Endodermal cell (in vitro differentiated cells): ENCODE measurements around the gene SECISBP2L. TPM values are rescaled to one million over a fixed set of nuclear protein-coding genes. Genes with fewer than 3 reads are reported as not detected.
"Not testable (repeated sequence)": the region's sequence is repeated elsewhere in the genome, so short reads cannot be mapped to it uniquely, and the experiment has no call there.

Experiments used
- DNase-seq: peaks from one replicate; pipeline ENCODE4 v3.0.0-alpha.2; 2017
- H3K27ac ChIP-seq: 2 replicates; pipeline ENCODE4 v1.5.1; 2013; ENCODE audit warnings: mild to moderate bottlenecking, low read depth, low read length, moderate library complexity
- H3K27me3 ChIP-seq: 2 replicates; pipeline ENCODE4 v1.6.1; 2013; ENCODE audit warnings: mild to moderate bottlenecking, low read length, moderate library complexity; ENCODE audit not compliant: insufficient read depth, control insufficient read depth, poor library complexity, severe bottlenecking
- H3K36me3 ChIP-seq: 2 replicates; pipeline ENCODE4 v1.7.0; 2013; ENCODE audit warnings: mild to moderate bottlenecking, low read length, moderate library complexity; ENCODE audit not compliant: control insufficient read depth, insufficient read depth
- H3K4me1 ChIP-seq: one replicate; pipeline ENCODE4 v1.7.0; 2013; ENCODE audit warnings: low read length; ENCODE audit not compliant: control insufficient read depth, insufficient read depth
- H3K4me3 ChIP-seq: 2 replicates; pipeline ENCODE4 v1.5.1; 2013; ENCODE audit warnings: mild to moderate bottlenecking, low read length, moderate library complexity
- H3K9ac ChIP-seq: 2 replicates; pipeline ENCODE4 v1.6.1; 2013; ENCODE audit warnings: mild to moderate bottlenecking, low read length, moderate library complexity; ENCODE audit not compliant: poor library complexity, severe bottlenecking; ENCODE audit errors: extremely low read depth
- H3K9me3 ChIP-seq: 2 replicates; pipeline ENCODE4 v1.6.1; 2013; ENCODE audit warnings: mild to moderate bottlenecking, low read length, moderate library complexity; ENCODE audit not compliant: control insufficient read depth
- H3K27ac Mint-ChIP-seq: 2 replicates; pipeline ENCODE4 v1.8.0; 2020; ENCODE audit warnings: mixed read lengths
- H3K27me3 Mint-ChIP-seq: 2 replicates; pipeline ENCODE4 v1.8.0; 2021; ENCODE audit warnings: mild to moderate bottlenecking, mixed read lengths; ENCODE audit not compliant: insufficient read depth
- H3K36me3 Mint-ChIP-seq: 2 replicates; pipeline ENCODE4 v1.8.0; 2020; ENCODE audit warnings: low read depth, mixed read lengths
- H3K4me1 Mint-ChIP-seq: 2 replicates; pipeline ENCODE4 v1.8.0; 2020; ENCODE audit warnings: mixed read lengths
- H3K4me3 Mint-ChIP-seq: 2 replicates; pipeline ENCODE4 v1.8.0; 2020; ENCODE audit warnings: mild to moderate bottlenecking, moderate library complexity, mixed read lengths
- H3K9me3 Mint-ChIP-seq: 2 replicates; pipeline ENCODE4 v1.8.0; 2020; ENCODE audit warnings: mild to moderate bottlenecking, mixed read lengths
- WGBS, 2 experiments: methylation state at CpG; one replicate each; pipeline versions ENCODE4 v1.1.5 to v1.1.7; 2013; ENCODE audit warnings: missing lambda C conversion rate in 2 of 2, mixed read lengths in 1 of 2; ENCODE audit not compliant: insufficient coverage in 1 of 2, insufficient read length in 1 of 2; 5-methylcytosine and 5-hydroxymethylcytosine counted together
- total RNA-seq, 2 donors: library from RNA; stranded (reverse); fragmentation: NEBNext Ultra II Directional in 1 of 2; extraction: Animal tissue kit (Norgen Biotek cat#: 25700) in 1 of 2; gene quantifications; 2 replicates in 1 of 2; 3 replicates in 1 of 2; pipeline ENCODE4 v1.2.1, GENCODE V29; 2021
- TF ChIP-seq, protein P1 (sequence below): fragments of 200-600 bp; sonication (generic); conservative IDR thresholded peaks from 2 replicates; pipeline ENCODE4 v1.5.0; 2021; ENCODE audit warnings: antibody characterized with exemption, mild to moderate bottlenecking

SECISBP2L gene
- total RNA-seq, 2 donors from 2014 or later = 49.4 to 51.0 TPM

DNA sequence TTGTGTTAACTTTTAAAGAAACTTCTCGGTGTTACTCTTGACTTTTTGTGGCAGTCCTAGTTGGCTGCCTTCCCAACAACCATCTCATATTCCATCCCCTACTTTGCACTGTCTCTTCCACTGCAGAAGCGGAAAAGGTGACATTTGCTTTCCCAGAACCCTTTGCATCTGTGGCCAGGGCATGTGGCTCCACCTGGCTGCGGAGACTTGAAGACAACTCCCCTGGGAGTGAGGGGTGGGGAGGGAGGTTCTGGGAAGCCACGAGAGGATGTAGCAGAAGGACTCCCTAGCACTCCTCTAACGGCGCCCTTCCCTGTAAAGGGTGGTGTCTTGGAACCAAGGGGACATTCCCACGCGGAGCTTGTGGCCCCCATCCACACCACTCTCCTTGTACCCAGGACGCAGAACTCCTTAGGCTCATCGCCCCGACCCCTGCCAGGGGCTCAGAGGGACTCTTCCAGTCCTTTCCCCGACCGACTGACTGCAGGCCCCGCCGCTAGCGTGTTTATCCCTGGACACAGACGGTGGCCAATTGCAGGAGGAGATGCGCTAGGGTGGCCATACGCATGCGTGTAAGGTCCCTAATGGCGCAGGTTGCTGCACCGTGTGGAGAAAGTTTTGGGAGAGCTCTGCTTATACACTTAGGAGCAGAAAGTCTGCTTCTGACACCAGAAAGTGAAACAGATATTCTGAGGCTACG lies 33.2 kb upstream of the SECISBP2L start:
- H3K4me3 Mint-ChIP-seq = no peak overlapping the region
- TF ChIP-seq, protein P1, sequence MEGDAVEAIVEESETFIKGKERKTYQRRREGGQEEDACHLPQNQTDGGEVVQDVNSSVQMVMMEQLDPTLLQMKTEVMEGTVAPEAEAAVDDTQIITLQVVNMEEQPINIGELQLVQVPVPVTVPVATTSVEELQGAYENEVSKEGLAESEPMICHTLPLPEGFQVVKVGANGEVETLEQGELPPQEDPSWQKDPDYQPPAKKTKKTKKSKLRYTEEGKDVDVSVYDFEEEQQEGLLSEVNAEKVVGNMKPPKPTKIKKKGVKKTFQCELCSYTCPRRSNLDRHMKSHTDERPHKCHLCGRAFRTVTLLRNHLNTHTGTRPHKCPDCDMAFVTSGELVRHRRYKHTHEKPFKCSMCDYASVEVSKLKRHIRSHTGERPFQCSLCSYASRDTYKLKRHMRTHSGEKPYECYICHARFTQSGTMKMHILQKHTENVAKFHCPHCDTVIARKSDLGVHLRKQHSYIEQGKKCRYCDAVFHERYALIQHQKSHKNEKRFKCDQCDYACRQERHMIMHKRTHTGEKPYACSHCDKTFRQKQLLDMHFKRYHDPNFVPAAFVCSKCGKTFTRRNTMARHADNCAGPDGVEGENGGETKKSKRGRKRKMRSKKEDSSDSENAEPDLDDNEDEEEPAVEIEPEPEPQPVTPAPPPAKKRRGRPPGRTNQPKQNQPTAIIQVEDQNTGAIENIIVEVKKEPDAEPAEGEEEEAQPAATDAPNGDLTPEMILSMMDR = no peak
- no peak overlapping the region for H3K27ac Mint-ChIP-seq
- Histone ChIP-seq H3K4me3 (no peak overlapping the region), H3K9me3 (no peaks in the 10 kb centered on the region), H3K4me1 (peaks cover 6% of the 10 kb centered on the region), H3K36me3 (no peaks in the 10 kb centered on the region), H3K9ac (no peak overlapping the region), H3K27me3 (no peaks in the 10 kb centered on the region), H3K27ac (no peak overlapping the region)
- H3K27me3 Mint-ChIP-seq = peaks cover 2% of the 10 kb centered on the region
- no peaks in the 10 kb centered on the region for H3K36me3 Mint-ChIP-seq
- DNase-seq = peak; percentile 59
- H3K9me3 Mint-ChIP-seq = no peaks in the 10 kb centered on the region
- WGBS, 2 experiments = 90 to 93% methylated on average over 10 to 23 of the region's 23 CpGs
- peaks cover 19% of the 10 kb centered on the region for H3K4me1 Mint-ChIP-seq

DNA sequence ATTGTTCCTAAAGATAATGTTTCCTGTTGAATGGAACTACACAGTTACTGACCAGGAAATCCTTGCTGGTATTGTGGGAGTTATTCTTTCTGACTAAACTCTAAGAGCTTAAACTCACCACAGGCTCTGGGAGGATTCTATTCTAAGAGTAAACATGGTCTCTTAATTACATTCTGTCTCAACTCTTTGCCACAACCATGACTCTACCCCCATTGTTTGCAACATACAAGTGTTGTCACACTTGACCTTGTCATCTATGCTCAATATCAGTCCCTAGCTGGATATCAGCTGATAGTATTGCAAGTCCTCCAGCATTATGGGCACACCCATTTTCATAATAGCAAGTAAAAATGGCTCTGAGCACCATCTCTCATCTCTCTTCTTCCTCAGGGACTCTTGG lies 29.6 kb upstream of the SECISBP2L start:
- H3K27ac ChIP-seq = no peak overlapping the region
- H3K36me3 ChIP-seq = no peaks in the 10 kb centered on the region
- Mint-ChIP-seq H3K4me1 (peaks cover 10% of the 10 kb centered on the region), H3K9me3 (no peaks in the 10 kb centered on the region), H3K27me3 (peaks cover 11% of the 10 kb centered on the region), H3K4me3 (no peak overlapping the region), H3K27ac (no peak overlapping the region), H3K36me3 (no peaks in the 10 kb centered on the region)
- no peak overlapping the region for H3K9ac ChIP-seq
- TF ChIP-seq, protein P1 = no peak
- no peaks in the 10 kb centered on the region for H3K9me3 ChIP-seq
- H3K4me1 ChIP-seq = peaks cover 6% of the 10 kb centered on the region
- DNase-seq = no peak
- H3K27me3 ChIP-seq = no peaks in the 10 kb centered on the region
- H3K4me3 ChIP-seq = no peak overlapping the region

DNA sequence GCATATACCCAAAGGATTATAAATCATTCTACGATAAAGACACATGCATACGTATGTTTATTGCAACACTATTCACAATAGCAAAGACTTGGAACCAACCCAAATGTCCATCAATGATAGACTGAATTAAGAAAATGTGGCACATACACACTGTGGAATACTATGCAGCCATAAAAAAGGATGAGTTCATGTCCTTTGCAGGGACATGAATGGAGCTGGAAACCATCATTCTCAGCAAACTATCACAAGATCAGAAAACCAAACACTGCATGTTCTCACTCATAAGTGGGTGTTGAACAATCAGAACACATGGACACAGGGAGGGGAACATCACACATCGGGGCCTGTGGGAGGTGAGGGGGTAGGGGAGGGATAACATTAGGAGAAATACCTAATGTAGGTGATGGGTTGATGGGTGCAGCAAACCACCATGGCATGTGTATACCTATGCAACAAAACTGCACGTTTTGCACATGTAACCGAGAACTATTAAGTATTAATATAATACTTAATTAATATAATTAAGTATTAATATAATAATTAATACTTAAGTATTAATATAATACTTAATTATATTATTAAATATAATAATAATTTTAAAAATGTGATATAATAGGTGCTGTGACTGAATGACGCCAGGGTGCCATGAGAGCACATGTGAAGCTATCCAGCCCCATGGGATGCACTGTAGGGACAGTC lies 28.5 kb upstream of the SECISBP2L start:
- not testable (repeated sequence) for H3K9me3 Mint-ChIP-seq, H3K27me3 ChIP-seq, H3K36me3 Mint-ChIP-seq, H3K27ac ChIP-seq, H3K4me3 ChIP-seq, H3K36me3 ChIP-seq, H3K27ac Mint-ChIP-seq, H3K4me1 ChIP-seq, DNase-seq, H3K4me3 Mint-ChIP-seq, H3K9me3 ChIP-seq, H3K9ac ChIP-seq
- Mint-ChIP-seq H3K27me3 (peaks cover 11% of the 10 kb centered on the region), H3K4me1 (peaks cover 10% of the 10 kb centered on the region)
- 98 to 100% methylated on average over 1 to 4 of the region's 6 CpGs for WGBS, 2 experiments
